KG1 (cell line): ENCODE measurements around the gene DOC2B.
"Not testable (repeated sequence)": the region's sequence is repeated elsewhere in the genome, so short reads cannot be mapped to it uniquely, and the experiment has no call there.

ENCODE experiments used
- DNase-seq: peaks from one replicate; lab custom pipeline; 2025; lab: John Stamatoyannopoulos, UW

Gene DOC2B

GRCh38 chr17:210402-210801, 29.0 kb upstream of the DOC2B start:
- DNase-seq, result no peak

GRCh38 chr17:208429-208828, 27.0 kb upstream of the DOC2B start:
- no peak for DNase-seq

- no peak for DNase-seq
These were observed 26.3 kb upstream of the DOC2B start for GRCh38 chr17:207775-208174.

GRCh38 chr17:206941-207560, 25.6 kb upstream of the DOC2B start:
- no peak for DNase-seq

- not testable (repeated sequence) for DNase-seq
These were observed 25.0 kb upstream of the DOC2B start for GRCh38 chr17:206484-206883.

GRCh38 chr17:205817-206216, 24.4 kb upstream of the DOC2B start:
- DNase-seq, result no peak

- DNase-seq, result no peak
These were observed 23.8 kb upstream of the DOC2B start for GRCh38 chr17:205148-205669.

- DNase-seq, result no peak
These were observed 23.1 kb upstream of the DOC2B start for GRCh38 chr17:204427-205147.

GRCh38 chr17:202501-202951, 21.1 kb upstream of the DOC2B start:
- DNase-seq, result no peak

- not testable (repeated sequence) for DNase-seq
These were observed 20.3 kb upstream of the DOC2B start for GRCh38 chr17:201736-202135.

GRCh38 chr17:201257-201656, 19.8 kb upstream of the DOC2B start:
- not testable (repeated sequence) for DNase-seq

- no peak for DNase-seq
These were observed 19.1 kb upstream of the DOC2B start for GRCh38 chr17:200586-200985.

- DNase-seq, result no peak
These were observed 18.5 kb upstream of the DOC2B start for GRCh38 chr17:199806-200545.

GRCh38 chr17:199191-199604, 17.7 kb upstream of the DOC2B start:
- no peak for DNase-seq

- DNase-seq, result not testable (repeated sequence)
These were observed 16.8 kb upstream of the DOC2B start for GRCh38 chr17:198225-198624.

GRCh38 chr17:197352-197751, 15.9 kb upstream of the DOC2B start:
- DNase-seq, result no peak

- no peak for DNase-seq
These were observed 13.6 kb upstream of the DOC2B start for GRCh38 chr17:194828-195602.

GRCh38 chr17:193841-194806, 12.7 kb upstream of the DOC2B start:
- no peak for DNase-seq

GRCh38 chr17:193426-193810, 12.0 kb upstream of the DOC2B start:
- DNase-seq, result no peak

- DNase-seq, result no peak
These were observed 11.4 kb upstream of the DOC2B start for GRCh38 chr17:192666-193425.
